GM12875 (cell line): ENCODE data around the gene PCDH1.

Experiments used
- H3K4me3 ChIP-seq: one replicate; pipeline ENCODE4 v1.5.1; 2011; ENCODE audit warnings: low read depth, low read length, control low read depth
- CTCF ChIP-seq: IDR thresholded peaks from 2 replicates; pipeline ENCODE4 v1.5.1; 2011; ENCODE audit warnings: low read depth, mild to moderate bottlenecking, control low read depth, inconsistent platforms, low read length, moderate library complexity, borderline replicate concordance; ENCODE audit not compliant: insufficient read depth

PCDH1 gene

GRCh38 chr5:141908796-141909195, 30.6 kb upstream of the PCDH1 start:
- no peak for TF ChIP-seq CTCF
- H3K4me3 ChIP-seq = no peak overlapping the region

- H3K4me3 ChIP-seq = no peak overlapping the region
- no peak for TF ChIP-seq CTCF
Measured at GRCh38 chr5:141906972-141907371, 28.8 kb upstream of the PCDH1 start.

GRCh38 chr5:141906517-141906916, 28.3 kb upstream of the PCDH1 start:
- no peak overlapping the region for H3K4me3 ChIP-seq
- no peak for TF ChIP-seq CTCF

- no peak overlapping the region for H3K4me3 ChIP-seq
- no peak for TF ChIP-seq CTCF
Measured at GRCh38 chr5:141904551-141904950, 26.3 kb upstream of the PCDH1 start.

GRCh38 chr5:141903261-141903660, 25.1 kb upstream of the PCDH1 start:
- no peak overlapping the region for H3K4me3 ChIP-seq
- no peak for TF ChIP-seq CTCF

GRCh38 chr5:141902015-141902814, 24.0 kb upstream of the PCDH1 start:
- no peak for TF ChIP-seq CTCF
- no peak overlapping the region for H3K4me3 ChIP-seq

- H3K4me3 ChIP-seq = no peak overlapping the region
- no peak for TF ChIP-seq CTCF
Measured at GRCh38 chr5:141898448-141899049, 20.3 kb upstream of the PCDH1 start.
